Mammary epithelial cell (primary cell): Measurements from ENCODE around the gene SNRNP27.

Experiments used
- CTCF ChIP-seq, 2 donors: IDR thresholded peaks in 1 of 2; conservative IDR thresholded peaks in 1 of 2; 2 replicates each; pipeline ENCODE4 v1.5.1; 2011 to 2012; ENCODE audit warnings: inconsistent platforms in 2 of 2, low read length in 2 of 2, mild to moderate bottlenecking in 2 of 2, control low read depth in 1 of 2, low read depth in 1 of 2; ENCODE audit not compliant: insufficient read depth in 1 of 2; ENCODE audit errors: extremely low read depth in 1 of 2
- EZH2 ChIP-seq: IDR thresholded peaks from 2 replicates; pipeline ENCODE4 v1.6.1; 2012; ENCODE audit warnings: low read length, inconsistent platforms, borderline replicate concordance

DNA sequence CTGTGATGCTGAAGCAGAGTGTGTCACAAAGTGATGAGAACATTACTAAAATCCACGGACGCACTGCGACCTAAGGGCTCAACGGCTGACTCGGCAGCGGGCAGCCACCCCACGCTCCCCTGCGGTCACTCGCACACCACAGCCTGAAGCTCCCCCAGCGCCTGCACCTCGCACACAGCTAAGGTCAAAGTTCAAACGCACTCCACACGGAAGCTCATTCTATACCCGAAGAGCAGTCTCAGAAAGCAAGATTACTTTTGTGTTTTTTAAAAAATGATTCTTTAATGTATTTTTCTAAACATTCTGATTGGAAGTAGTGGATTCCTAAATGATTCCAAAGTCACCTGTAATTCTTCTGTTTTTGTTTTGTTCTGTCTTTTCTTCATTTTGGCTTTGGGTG is 46.0 kb downstream of the SNRNP27 start:
- TF ChIP-seq CTCF (conservative IDR thresholded peaks at IDR 0.05 in 1 of 2, IDR thresholded peaks at IDR 0.05 in 1 of 2; ENCODE audit: extremely low read depth in 1 of 2, insufficient read depth in 1 of 2, low read depth in 1 of 2, low read length in 2 of 2) (no peak), EZH2 (no peak)
